Activated CD4-positive, CD25-positive, alpha-beta regulatory T cell treated with anti-CD3 and anti-CD28 coated beads, Interleukin-2, amount 50 U/mL, for 24 hours (primary cell): Measurements from ENCODE around the gene FOXJ2.
"Not testable (repeated sequence)": the region's sequence is repeated elsewhere in the genome, so short reads cannot be mapped to it uniquely, and the experiment has no call there.

ENCODE experiments used
- ATAC-seq, 2 donors: fragments of 150-1000 bp; cut with Tn5 transposase; one replicate each; pipeline ENCODE4 v1.10.0; 2021; ENCODE audit warnings: mild to moderate bottlenecking in 1 of 2, moderate library complexity in 1 of 2

Gene FOXJ2

GRCh38 chr12:8032242-8033152, at the start of gene FOXJ2:
TSS of gene FOXJ2 (plus strand) at chr12:8032716. CDS start at chr12:8039833, 7,117 bp downstream.
- peak; percentile 88 to 92 for ATAC-seq

- ATAC-seq, result not testable (repeated sequence)
These were observed 49.5 kb upstream of the FOXJ2 start for GRCh38 chr12:7983019-7983418.

- ATAC-seq, result not testable (repeated sequence)
These were observed 49.1 kb upstream of the FOXJ2 start for GRCh38 chr12:7983460-7983859.

- no peak for ATAC-seq
These were observed 47.6 kb upstream of the FOXJ2 start for GRCh38 chr12:7984900-7985299.

GRCh38 chr12:7985802-7986418, 46.6 kb upstream of the FOXJ2 start:
- no peak for ATAC-seq

GRCh38 chr12:7989827-7990491, 42.6 kb upstream of the FOXJ2 start:
- ATAC-seq, result peak; percentile 87 to 95

GRCh38 chr12:7991535-7991934, 41.0 kb upstream of the FOXJ2 start:
- no peak for ATAC-seq

GRCh38 chr12:7994731-7995205, 37.7 kb upstream of the FOXJ2 start:
- ATAC-seq, result no peak

- ATAC-seq, result peak; percentile 96 to 97
These were observed 37.1 kb upstream of the FOXJ2 start for GRCh38 chr12:7995266-7995963.

- ATAC-seq, result not testable (repeated sequence)
These were observed 31.7 kb upstream of the FOXJ2 start for GRCh38 chr12:8000827-8001226.

GRCh38 chr12:8001496-8001895, 31.0 kb upstream of the FOXJ2 start:
- ATAC-seq, result not testable (repeated sequence)

- ATAC-seq, result not testable (repeated sequence)
These were observed 27.6 kb upstream of the FOXJ2 start for GRCh38 chr12:8004897-8005296.

- no peak for ATAC-seq
These were observed 21.2 kb upstream of the FOXJ2 start for GRCh38 chr12:8011331-8011730.

- no peak for ATAC-seq
These were observed 19.7 kb upstream of the FOXJ2 start for GRCh38 chr12:8012651-8013309.

- no peak for ATAC-seq
These were observed 17.7 kb upstream of the FOXJ2 start for GRCh38 chr12:8014836-8015235.

GRCh38 chr12:8018213-8018612, 14.3 kb upstream of the FOXJ2 start:
- not testable (repeated sequence) for ATAC-seq

- peak; percentile 45 to 55 for ATAC-seq
These were observed 13.6 kb upstream of the FOXJ2 start for GRCh38 chr12:8018666-8019581.

- ATAC-seq, result peak; percentile 97
These were observed 6.1 kb upstream of the FOXJ2 start for GRCh38 chr12:8026291-8026900.

GRCh38 chr12:8027856-8028255, 4.7 kb upstream of the FOXJ2 start:
- ATAC-seq, result no peak

- ATAC-seq, result no peak
These were observed 4.2 kb upstream of the FOXJ2 start for GRCh38 chr12:8028267-8028666.
